COR-L47 (cell line): ENCODE data around the gene FAM78A.

Experiments used
- DNase-seq: peaks from one replicate; lab custom pipeline; 2025; lab: John Stamatoyannopoulos, UW

The FAM78A gene, protein sequence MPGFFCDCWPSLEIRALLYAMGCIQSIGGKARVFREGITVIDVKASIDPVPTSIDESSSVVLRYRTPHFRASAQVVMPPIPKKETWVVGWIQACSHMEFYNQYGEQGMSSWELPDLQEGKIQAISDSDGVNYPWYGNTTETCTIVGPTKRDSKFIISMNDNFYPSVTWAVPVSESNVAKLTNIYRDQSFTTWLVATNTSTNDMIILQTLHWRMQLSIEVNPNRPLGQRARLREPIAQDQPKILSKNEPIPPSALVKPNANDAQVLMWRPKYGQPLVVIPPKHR

DNA sequence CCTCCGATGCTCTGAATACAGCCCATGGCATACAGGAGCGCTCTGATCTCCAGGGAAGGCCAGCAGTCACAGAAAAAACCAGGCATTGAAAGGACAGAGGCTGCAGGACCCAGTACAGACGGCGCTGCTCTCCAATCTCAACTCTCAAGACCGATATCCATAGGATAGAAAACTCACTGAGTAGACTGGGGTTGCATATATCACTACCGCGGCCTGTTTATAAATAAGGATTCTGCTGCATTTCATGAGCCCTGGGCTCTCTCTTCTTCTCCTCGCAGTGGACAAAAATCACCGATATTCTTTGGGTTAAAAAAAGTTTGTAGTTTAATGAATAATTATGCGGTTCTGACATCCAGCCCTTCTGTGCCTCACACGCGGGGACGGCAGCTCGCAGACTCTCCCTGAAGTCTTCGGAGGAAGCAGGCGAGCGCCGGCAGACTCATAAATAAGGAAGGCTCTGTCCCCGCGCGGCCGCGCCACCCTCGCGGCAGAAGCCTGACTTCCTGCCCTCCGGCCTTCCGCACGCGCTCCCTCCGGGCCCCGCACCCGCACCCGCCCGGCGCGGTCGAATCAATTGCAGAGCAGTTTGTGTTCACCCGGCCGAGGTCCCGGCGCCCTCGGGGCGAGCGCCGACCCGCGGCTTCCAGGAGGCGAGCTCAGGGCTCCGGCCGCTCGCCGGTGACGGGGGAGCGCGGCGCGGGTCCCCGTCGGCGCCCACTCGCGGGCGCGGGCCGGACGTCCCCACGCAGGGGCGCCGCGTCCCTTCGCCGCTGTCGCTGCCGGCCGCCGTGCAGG, at the start of gene FAM78A:
TSS of gene FAM78A (minus strand) at position 417 of the 795 bp plus-strand sequence. CDS start at position 86, 331 bp downstream.
- DNase-seq: no peak

DNA sequence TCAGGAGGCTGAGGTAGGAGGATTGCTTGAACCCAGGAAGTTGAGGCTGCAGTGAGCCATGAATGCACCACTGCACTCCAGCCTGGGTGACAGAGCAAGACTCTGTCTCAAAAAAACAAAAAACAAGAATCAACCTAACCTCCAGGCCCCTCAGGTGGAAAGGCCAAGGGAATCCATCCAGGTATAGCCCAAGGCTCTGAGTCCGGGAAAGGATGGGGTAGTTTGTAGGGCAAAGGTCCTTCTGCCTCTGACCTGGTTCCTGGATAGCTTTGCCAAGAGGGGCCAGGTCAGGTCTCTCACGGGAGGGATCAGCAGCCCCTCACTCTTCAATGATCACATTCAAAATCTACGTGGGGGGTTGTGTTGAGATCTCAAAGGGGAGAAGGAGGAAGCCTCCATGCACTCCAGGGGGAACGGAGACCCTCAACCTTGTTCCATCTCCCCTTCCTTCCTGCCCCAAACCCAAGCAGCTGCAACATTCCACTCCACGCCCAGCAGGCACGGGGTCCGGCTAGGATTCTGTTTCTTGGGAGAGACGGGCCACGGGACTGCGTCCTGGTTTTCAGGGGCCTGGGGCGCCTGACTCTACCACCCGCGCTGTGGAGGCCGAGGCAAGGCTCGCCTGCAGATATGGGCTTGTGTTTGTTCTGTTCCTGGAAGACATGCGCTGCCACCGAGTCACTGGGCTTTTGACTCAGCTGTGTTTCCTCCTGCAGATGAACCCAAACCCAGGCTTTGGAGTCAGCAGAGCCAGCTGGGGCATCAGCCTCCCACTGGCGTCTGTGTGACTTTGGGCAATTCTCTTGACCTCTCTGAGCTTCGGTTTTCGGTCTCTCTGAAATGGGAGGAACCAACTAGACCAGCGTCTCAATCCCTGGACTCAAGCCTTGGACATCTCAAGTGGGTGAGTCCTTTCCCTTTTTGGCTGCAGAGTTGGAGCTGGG, 48.7 kb upstream of the FAM78A start:
- DNase-seq: no peak

DNA sequence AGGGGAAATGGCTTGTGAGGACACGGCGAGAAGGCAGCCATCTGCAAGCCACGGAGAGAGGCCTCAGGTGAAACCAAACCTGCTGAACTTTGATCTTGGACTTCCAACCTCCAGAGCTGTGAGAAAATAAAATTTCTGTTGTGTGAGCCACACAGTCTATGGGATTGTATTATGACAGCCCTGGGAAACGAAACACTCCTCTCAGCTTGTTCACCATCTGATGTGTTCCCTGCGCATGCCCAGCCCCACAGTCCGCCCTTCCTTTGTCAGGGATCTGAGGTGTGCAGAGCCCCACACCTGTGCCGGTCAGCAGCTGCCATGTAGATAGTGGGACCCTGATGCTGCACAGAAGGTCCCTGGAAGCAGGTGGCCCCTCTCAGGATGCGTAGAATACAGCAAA, 47.3 kb upstream of the FAM78A start:
- no peak for DNase-seq

DNA sequence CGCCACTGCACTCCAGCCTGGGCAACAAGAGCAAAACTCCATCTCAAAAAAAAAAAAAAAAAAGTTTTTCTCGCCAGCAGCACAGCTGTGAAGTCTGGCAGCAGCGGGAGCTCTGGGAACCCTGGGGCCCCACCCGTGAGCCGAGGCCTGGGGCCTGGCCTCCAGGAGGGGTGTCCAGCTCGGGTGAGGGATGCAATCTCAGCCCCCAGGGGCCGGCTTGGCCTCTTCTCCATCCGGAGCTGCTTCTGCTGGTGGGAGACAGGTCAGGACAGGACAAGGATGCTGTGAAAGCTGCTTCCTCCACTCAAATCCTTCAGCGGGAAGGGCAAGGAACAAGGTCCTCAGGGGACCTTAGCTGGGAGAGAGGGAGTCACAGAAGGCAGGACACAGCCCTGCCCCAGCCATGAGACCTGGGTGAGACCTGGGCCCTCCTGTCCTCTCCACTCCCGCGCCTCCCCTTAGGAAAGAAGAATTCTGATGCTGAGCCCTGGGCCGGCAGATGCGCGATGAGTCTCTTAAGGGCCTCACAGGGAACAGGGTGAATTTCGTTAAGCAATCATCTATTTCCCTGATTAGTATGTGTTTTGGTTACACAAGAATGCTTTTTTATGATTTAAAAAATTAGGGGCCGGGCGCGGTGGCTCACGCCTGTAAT, 43.8 kb upstream of the FAM78A start:
- no peak for DNase-seq

DNA sequence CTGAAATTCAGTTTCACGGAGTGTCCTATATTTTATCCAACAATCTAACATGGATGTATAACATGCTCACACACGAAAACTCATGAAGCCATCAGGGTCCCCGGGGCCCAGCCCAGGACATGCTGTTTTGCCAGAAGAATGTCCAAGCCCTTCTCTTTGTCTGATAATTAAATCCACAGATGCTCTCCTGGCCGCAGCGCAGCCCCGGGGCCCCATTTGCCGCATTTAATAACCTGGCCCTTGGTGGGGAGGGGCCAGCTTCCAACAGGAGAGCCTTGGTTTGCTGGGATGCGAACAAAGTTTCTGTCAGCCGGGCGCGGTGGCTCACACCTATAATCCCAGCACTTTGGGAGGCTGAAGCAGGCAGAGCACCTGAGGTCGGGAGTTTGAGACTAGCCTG, 43.2 kb upstream of the FAM78A start:
- DNase-seq: no peak

DNA sequence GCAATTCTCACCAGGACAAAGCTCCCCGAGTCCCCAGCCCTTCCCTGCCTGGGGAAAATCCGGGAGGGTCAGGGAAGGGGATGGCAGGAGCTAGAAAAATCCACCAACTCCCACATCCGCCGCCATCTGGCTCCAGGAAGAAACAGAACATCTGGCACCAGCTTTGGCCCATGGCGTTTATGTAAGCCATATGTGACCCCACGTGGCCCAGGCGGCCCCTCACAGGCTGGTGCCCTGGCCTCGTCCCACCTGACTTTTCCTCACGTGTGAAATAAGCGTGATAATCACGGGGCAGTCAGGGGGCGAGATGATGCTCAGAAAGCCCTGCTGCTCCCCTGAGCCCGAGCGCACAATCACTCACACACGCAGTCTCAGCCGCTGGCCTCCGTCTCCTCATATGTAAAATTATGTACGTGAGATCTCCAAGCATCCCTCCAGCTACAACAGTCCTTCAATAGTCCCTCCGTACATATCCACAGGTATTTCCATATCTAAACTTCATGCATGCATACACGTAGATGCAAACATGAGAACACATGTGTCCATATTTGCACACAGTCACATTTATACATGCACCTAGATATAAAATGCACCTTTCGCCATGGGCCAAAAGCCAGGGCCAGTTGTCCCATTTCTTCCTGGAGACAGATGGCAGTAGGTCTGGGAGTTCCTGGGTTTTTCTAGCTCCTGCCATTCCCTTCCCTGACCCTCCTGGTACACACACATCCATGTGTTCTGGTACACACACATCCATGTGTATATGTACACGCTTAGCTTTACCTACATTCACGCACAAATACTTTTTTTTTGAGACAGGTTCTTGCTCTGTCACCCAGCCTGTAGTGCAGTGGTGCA, 42.1 kb upstream of the FAM78A start:
- no peak for DNase-seq

DNA sequence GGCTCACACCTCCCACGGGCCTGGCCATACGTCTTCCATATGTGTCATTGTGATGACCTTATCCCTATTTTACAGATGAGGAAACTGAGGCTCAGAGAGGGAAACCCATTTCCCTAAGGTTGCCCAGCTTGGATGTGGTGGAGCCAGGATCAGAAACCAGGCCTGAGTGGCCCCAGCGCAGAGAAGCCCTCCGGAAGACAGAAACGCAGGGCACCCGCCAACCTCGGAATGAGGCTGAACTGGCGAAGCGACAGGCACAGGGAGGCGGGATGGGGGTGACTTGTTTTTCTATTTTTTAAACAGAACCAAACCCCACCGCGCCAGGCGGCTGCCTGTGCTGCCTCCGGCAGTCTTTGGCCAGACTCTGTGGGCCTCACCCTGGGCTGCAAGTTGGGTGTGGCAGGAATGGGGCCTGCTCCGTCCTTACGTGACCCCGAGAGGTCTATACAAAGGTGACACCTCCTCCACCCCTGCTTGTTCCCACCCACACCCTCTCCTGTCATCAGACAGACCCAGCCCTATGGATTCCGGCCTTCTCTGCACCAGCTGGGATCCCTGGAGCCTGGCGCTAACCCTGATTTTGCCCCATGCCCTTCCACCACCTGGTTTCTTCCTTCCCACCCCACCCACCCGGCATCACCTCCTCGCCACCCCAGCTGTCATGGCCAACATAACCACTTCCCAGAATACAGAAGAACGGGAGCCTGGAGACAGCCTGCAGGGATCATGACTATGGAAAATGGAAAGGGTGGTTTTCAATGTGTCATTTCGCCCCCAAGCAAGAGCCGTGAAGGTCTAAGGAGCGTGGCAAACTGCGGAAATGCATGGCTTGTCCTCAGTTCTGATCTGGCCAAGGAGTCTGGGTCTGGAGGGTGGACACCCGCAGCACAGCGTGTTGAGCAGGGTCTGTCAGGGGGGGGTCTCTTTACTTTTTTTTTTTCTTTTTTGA, 36.8 kb upstream of the FAM78A start:
- no peak for DNase-seq

DNA sequence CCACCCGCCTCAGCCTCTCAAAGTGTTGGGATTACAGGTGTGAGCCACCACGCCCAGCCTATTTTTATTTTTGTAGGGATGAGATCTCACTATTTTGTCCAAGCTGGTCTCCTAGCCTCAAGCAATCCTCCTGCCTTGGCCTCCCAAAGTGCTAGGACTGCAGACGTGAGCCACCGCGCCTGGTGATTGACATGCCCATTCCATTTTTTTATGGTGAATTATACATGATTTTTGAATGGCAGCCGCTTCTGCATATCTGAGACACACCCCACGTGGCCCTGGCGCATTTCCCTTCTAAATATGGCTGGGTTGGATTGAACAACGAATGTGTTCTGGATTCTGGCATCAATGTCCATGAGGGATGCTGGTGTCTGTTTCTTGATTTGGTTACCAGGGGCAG, 35.9 kb upstream of the FAM78A start:
- no peak for DNase-seq

DNA sequence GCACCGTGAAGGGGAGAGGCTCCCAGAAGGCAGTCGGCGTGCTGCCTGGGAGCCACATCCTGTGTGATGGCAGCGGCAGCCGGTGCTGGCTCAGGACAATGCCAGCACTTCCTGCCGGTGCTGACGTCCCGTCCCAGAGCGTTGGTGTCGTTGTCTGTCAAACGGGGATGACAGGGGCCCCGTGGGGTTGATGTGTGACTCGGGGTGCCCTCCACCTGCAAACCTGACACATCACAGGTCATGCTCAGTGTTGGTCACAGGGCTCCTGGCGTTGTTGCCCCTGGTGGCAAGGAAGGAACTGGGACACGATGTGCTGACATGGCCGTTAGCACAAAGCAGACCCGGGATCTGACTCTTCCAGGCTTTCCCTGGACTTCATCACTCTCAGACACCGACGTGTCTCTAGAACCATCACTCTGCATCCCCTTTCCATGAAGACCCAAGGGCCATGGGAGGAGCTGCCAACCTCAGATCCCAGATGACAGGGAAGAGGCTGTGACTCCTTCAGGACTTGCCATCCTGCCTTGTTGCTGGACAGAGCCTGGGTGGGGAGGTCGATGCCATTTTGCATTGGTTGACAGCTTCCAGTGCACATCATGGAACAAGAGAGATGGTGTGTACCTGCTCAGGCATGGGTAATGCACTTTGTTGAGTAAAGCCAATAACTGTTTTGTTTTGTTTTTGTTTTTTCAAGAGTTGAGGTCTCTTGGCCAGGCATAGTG, 34.7 kb upstream of the FAM78A start:
- DNase-seq: no peak

DNA sequence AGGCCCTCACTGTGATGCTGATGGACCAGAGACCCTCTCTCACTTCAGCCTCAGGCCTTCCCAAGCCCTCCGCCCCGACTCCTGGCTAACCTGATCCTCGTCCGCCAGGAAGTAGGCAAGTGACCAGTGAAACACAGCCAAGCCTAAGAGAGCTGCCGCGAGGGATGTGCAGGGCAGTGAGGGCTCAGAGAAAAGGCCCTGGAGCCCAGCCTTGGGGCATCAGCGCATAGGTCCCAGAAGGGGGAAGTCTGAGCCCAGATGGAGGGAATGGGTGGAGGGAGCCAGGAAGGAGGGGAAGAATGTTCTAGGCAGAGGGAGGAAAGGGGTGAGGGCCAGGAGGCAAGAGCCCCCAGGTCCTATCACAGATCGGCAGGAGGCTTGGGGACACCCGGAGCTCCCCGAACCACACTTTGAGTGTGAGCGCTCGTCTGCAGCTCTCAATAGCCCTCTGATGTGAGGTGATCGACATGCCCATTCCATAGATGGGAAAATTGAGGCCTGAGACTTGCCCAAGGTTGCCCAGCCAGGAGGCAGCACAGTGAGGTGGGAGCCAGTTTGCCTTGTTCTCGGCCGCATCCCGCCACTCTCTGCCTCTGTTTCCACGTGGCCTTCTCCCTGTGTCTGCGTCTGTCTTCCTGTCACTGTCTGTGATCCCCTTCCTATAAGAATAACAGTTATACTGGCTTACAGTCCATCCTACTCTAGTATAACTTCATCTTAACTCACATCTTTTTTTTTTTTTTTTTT, 33.4 kb upstream of the FAM78A start:
- DNase-seq: no peak

DNA sequence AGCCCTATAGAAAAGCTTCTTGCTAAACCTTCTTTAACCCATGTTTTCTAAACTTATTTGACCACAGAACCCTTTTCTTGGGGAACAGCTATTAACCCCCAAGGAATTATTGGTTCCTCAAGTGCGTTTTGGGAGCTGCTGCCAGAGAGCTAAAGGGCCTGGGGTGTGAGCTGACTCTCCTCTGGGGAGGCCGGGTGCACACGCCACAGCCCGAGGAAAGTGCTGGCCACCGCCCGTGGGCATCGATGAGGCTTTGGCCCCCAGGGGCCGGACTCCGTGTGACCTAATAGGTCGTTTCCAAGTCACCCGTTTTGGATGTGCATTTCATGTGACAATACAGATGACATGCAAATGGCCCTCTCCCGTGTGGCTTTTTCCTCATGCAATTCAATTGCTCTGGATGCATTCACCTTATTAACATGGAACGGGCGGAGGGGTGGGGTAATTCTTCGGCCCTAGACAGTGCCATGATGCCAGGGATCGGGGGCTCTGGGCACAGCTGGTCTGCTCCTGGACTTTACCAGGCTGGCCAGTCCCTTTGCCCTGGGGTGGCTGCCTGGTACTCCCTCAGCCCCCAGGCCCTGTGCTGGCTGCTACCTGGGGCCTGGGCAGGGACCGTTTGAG, 32.7 kb upstream of the FAM78A start:
- no peak for DNase-seq

DNA sequence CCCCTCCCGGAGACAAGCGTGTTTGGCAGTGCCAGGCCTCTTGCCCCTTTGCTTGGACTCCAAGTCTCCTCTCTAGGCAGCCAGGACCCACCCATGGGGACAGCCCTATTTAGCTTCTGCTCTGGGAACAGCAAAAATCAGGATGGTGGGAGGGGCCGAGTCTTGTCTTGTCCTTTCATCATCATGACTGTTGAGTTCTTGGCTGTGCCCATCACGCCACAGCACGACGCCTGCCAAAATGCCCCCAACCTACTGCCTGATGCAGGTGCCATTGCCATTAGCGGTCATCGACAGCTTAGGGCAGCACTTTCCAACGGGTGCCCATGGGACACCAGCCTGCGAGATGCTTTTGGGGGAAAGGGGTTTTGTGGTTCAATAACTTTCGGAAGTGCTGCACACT, 32.1 kb upstream of the FAM78A start:
- no peak for DNase-seq

DNA sequence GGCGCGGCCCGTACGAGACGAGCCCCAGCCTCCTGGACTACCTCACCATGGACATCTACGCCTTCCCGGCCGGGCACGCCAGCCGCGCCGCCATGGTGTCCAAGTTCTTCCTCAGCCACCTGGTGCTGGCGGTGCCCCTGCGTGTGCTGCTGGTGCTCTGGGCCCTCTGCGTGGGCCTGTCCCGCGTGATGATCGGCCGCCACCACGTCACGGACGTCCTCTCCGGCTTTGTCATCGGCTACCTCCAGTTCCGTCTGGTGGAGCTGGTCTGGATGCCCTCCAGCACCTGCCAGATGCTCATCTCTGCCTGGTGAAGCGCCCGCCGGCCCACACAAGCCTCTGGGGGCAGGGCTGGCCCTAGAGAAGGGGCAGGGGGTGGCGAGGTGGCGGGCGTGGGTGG, 31.7 kb upstream of the FAM78A start:
- no peak for DNase-seq

DNA sequence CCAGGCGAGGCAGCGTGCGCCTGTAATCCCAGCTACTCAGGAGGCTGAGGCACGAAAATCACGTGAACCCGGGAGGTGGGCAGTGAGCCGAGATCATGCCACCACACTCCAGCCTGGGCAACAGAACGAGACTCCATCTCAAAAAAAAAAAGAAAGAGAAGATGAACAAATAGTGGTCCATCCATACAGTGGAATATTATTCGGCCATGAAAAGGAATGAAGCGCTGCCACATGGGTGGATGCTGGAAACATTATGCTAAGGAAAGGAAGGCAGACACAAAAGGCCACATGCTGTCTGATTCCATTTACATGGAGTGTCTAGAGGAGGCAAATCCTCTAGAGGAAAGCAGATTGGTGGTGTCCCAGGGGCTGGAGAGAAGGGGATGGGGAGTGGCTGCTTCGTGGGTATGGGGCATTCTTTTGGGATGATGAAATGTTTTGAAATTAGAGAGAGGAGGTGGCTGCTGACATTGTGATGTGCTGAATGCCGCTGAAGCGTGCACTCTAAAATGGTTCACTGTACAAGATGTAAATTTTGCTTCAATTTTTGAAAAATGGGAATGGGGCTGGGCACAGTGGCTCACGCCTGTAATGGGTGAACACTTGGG, 30.2 kb upstream of the FAM78A start:
- DNase-seq: no peak

DNA sequence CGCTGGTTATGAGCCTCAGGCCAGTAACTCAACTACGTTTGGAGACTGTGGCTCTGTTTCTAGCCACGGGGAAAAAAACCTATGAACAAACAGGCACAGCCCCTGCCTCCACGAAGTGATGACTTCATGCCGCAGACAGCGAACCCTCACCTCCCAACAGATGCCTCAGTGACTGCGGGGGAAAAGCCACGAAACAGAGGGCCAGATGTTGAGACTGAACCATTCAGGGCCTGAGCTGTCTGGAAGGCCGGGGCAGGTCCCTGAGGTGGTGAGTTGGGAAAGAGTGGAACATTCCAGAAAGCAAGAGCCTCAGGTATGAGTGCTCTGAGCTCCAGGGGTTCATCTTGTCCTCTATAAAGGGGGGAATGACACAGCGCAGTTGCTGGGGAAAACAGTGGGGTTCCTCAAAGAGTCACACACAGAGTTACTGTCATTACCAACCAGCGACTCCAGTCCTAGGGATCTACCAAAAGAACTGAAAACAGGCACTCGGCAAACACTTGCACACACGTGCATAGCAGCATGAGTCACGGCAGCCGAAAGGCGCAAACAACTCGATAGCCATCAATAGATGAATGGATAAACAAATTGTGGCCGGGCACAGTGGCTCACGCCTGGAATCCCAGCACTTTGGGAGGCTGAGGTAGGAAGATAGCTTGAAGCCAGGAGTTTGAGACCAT, 28.5 kb upstream of the FAM78A start:
- no peak for DNase-seq

DNA sequence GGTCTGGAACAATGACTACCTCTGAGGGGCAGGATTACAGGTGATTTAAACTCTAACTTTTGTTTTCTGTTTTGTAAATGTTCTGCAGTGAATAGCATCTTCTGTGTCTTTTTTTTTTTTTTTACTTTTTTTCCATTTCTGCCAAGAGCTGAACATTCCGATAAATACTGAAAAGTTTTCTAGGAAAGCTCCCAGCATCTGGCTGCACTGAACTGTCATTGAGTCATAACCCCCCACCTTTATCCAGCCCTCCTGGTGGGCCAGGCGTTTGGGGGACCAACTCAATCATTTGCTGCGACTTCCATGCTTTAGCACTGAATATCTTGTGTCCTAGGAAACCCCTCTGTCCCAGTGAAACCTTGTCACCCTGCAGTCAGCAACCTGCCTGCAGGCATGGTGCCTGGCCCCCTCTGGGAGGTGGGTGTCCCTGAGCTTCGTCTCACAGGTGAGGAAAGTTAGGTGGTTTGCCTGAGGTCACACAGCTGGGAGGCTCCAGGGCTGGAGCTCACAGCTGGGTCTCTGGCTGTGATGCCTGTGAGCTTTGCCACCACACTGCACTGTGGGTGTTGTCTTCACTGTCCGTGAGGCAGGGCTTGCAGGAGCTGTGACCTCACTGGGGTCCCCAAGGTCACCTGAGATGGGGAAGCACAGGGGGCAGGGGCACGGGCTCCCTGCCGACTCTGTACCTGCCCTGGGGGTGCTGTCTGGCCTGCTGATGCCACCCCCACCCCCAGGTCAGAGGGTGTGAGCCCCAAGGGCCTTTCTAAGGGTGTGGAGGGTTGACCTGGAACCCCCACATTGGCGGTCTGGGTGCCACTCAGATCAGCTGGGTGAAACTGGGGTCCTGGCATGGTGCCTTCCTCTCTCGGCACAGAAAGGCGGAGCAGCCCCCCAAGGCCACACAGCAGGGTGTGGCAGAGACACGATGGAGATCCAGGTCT, 27.3 kb upstream of the FAM78A start:
- DNase-seq: no peak
